Progenitor cell of endocrine pancreas (in vitro differentiated cells): Measurements from ENCODE around the gene DCLRE1A. TPM values are rescaled to one million over a fixed set of nuclear protein-coding genes. Genes with fewer than 3 reads are reported as not detected.

Experiments used
- DNase-seq: peaks from one replicate; pipeline ENCODE4 v3.0.0; 2021; ENCODE audit warnings: low spot score; ENCODE audit not compliant: unreplicated experiment
- H3K27ac Mint-ChIP-seq: 2 replicates; pipeline ENCODE4 v1.8.0; 2021; ENCODE audit warnings: mild to moderate bottlenecking, moderate library complexity, mixed read lengths
- H3K27me3 Mint-ChIP-seq: 2 replicates; pipeline ENCODE4 v1.8.0; 2021; ENCODE audit warnings: mixed read lengths
- H3K36me3 Mint-ChIP-seq: 2 replicates; pipeline ENCODE4 v1.8.0; 2022; ENCODE audit warnings: mixed read lengths; ENCODE audit not compliant: insufficient read depth
- H3K4me1 Mint-ChIP-seq: 2 replicates; pipeline ENCODE4 v1.8.0; 2021; ENCODE audit warnings: low read depth, mixed read lengths
- H3K4me3 Mint-ChIP-seq: 2 replicates; pipeline ENCODE4 v1.8.0; 2021; ENCODE audit warnings: low read depth, mild to moderate bottlenecking, moderate library complexity, mixed read lengths
- H3K9me3 Mint-ChIP-seq: 2 replicates; pipeline ENCODE4 v1.8.0; 2021; ENCODE audit warnings: low read depth, mixed read lengths
- total RNA-seq: library from RNA; stranded (reverse); gene quantifications from 2 replicates; pipeline ENCODE4 v1.2.1, GENCODE V29; 2021
- TF ChIP-seq, protein P1 (sequence below): fragments of 200-600 bp; sonication (generic); IDR thresholded peaks from one replicate; pipeline ENCODE4 v1.5.0; 2021; ENCODE audit warnings: antibody characterized with exemption, mild to moderate bottlenecking; ENCODE audit not compliant: unreplicated experiment

DCLRE1A gene
- total RNA-seq, 1 donor from 2014 or later: 11.1 TPM

GRCh38 chr10:113859261-113859660 lies 5.4 kb upstream of the DCLRE1A start:
- Mint-ChIP-seq H3K36me3 (peaks cover 36% of the 10 kb centered on the region), H3K4me3 (no peak overlapping the region), H3K27ac (no peak overlapping the region), H3K4me1 (peaks cover 16% of the 10 kb centered on the region), H3K9me3 (peaks cover 7% of the 10 kb centered on the region), H3K27me3 (no peaks in the 10 kb centered on the region)
- TF ChIP-seq, protein P1, sequence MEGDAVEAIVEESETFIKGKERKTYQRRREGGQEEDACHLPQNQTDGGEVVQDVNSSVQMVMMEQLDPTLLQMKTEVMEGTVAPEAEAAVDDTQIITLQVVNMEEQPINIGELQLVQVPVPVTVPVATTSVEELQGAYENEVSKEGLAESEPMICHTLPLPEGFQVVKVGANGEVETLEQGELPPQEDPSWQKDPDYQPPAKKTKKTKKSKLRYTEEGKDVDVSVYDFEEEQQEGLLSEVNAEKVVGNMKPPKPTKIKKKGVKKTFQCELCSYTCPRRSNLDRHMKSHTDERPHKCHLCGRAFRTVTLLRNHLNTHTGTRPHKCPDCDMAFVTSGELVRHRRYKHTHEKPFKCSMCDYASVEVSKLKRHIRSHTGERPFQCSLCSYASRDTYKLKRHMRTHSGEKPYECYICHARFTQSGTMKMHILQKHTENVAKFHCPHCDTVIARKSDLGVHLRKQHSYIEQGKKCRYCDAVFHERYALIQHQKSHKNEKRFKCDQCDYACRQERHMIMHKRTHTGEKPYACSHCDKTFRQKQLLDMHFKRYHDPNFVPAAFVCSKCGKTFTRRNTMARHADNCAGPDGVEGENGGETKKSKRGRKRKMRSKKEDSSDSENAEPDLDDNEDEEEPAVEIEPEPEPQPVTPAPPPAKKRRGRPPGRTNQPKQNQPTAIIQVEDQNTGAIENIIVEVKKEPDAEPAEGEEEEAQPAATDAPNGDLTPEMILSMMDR: no peak
- DNase-seq: no peak

DNA sequence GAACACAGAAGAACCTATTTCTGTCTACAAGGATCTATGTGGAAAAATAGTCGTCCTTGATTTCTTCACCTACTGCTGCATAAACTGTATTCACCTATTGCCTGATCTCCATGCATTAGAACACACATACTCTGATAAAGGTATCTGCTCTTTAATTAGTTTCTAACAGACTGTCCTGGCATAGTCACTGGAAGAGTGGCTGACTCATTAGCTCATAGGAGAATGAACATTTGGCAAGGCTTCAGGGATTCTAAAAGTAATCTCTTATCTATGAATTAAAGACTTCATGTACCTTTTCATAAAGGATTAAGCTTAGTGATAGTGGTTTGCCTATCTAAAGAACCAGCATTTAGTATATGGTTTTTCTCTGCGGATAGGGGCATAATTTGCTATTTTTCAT lies 4.7 kb upstream of the DCLRE1A start:
- Mint-ChIP-seq H3K27me3 (no peaks in the 10 kb centered on the region), H3K4me1 (peaks cover 20% of the 10 kb centered on the region), H3K27ac (no peak overlapping the region), H3K4me3 (no peak overlapping the region), H3K9me3 (peaks cover 4% of the 10 kb centered on the region), H3K36me3 (peaks cover 29% of the 10 kb centered on the region)
- TF ChIP-seq, protein P1: no peak
- no peak for DNase-seq

- no peak overlapping the region for H3K27ac Mint-ChIP-seq
- TF ChIP-seq, protein P1: no peak
- H3K4me3 Mint-ChIP-seq: no peak overlapping the region
- H3K4me1 Mint-ChIP-seq: peaks cover 25% of the 10 kb centered on the region
- H3K36me3 Mint-ChIP-seq: peaks cover 23% of the 10 kb centered on the region
- H3K9me3 Mint-ChIP-seq: peaks cover 4% of the 10 kb centered on the region
- no peak for DNase-seq
- no peaks in the 10 kb centered on the region for H3K27me3 Mint-ChIP-seq
Measured at GRCh38 chr10:113857210-113857609, 3.3 kb upstream of the DCLRE1A start.

DNA sequence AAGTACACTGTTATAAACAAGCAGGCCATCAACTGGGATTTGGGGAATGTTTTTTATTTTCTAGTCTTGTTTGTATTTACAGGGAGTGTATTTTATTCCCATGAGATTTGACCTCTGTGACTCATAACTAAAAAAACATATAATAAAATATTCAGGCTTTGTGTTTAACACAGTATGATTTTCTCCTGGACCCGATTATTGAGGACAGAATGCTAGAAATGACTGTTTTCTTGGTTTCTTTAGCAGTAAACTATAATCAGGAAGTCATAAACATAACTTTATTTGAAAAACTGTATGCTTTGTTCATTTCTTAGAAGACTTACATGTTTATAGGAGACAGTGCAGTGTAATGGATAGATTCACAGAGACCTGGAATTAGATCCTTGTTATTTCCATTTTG lies 2.7 kb upstream of the DCLRE1A start:
- Mint-ChIP-seq H3K27me3 (no peaks in the 10 kb centered on the region), H3K9me3 (peaks cover 4% of the 10 kb centered on the region), H3K4me1 (peaks cover 25% of the 10 kb centered on the region), H3K36me3 (peaks cover 23% of the 10 kb centered on the region), H3K4me3 (peak overlapping the region; percentile 99), H3K27ac (no peak overlapping the region)
- TF ChIP-seq, protein P1: no peak
- no peak for DNase-seq

DNA sequence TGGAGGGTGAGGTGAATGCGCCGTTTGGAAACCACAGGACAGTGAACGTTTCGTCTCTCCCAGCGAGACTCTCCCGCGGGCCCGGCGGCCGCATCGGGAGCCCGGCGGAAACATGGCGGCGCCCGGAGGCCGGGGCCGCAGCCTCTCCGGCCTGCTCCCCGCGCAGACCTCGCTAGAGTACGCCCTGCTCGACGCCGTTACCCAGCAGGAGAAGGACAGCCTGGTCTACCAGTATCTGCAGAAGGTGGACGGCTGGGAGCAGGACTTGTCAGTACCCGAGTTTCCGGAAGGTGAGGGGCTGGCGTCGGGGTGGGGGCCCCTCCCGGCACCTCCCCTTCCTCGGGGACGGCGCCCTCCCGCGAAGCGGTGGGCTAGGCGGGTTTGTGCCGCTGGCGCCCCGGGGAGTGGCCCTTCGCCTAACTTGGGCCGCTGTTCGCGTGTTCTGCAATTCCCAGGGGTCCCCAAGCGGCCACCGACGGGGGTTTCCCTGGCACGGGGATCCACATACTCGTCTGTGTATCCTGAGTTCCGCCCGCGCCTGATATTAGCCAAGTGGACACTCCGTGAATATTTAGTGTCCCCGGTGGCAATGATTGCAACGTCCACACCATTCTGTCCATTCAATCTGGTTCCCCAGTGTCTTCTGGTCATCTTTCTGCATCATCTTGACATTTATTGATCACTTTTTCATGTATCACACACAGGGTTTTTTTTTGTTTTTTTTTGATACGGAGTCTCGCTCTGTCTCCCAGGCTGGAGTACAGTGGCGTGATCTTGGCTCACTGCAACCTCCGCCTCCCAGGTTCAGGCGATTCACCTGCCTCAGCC lies 1.1 kb upstream of the DCLRE1A start:
- Mint-ChIP-seq H3K36me3 (peaks cover 12% of the 10 kb centered on the region), H3K4me1 (peaks cover 27% of the 10 kb centered on the region), H3K4me3 (peak overlapping the region; percentile 99), H3K27me3 (no peaks in the 10 kb centered on the region), H3K9me3 (no peaks in the 10 kb centered on the region), H3K27ac (peak overlapping the region; percentile 100)
- TF ChIP-seq, protein P1: no peak
- DNase-seq: peak; percentile 34
